B cell (primary cell): ENCODE data around the gene RPL23. TPM values are rescaled to one million over a fixed set of nuclear protein-coding genes. Genes with fewer than 3 reads are reported as not detected.
A peak's percentile ranks its signal among the peaks of the same experiment; 100 is the strongest.

ENCODE experiments used
- ATAC-seq: fragments of 200-7000 bp; cut with Tn5 transposase; one replicate; pipeline ENCODE4 v1.10.0; 2021; ENCODE audit warnings: low read depth, mild to moderate bottlenecking, moderate number of reproducible peaks, moderate library complexity
- CTCF ChIA-PET: fragments of 350-600 bp; sonication (Branson Sonifier 250); formaldehyde crosslinking; loops from one replicate; lab custom pipeline; 2021; ENCODE audit warnings: antibody characterized with exemption, inconsistent platforms; lab: Charles Lee
- POLR2A ChIA-PET: fragments of 350-600 bp; sonication (Branson Sonifier 250); formaldehyde crosslinking; loops from one replicate; lab custom pipeline; 2021; ENCODE audit warnings: antibody characterized with exemption; lab: Charles Lee
- DNase-seq: peaks from one replicate; pipeline ENCODE4 v3.0.0; 2013
- H2AFZ ChIP-seq: 2 replicates; pipeline ENCODE4 v1.6.1; 2012; ENCODE audit warnings: mild to moderate bottlenecking, low read depth, low read length; ENCODE audit not compliant: insufficient read depth, poor library complexity, severe bottlenecking
- H3K27ac ChIP-seq, 2 donors: 1 replicate in 1 of 2; 2 replicates in 1 of 2; pipeline ENCODE4 v1.5.1; 2012 to 2013; ENCODE audit warnings: low read length in 2 of 2, mild to moderate bottlenecking in 2 of 2, moderate library complexity in 1 of 2
- H3K27me3 ChIP-seq, 4 experiments: fragments of 200-600 bp in 1 of 4; sonication (generic) in 1 of 4; replicated peaks in 1 of 4; 1 replicate in 2 of 4; 2 replicates in 2 of 4; pipeline versions ENCODE4 v1.6.1 to v1.7.0; 2013 to 2016; ENCODE audit warnings: low read length in 3 of 4, mild to moderate bottlenecking in 2 of 4, mixed read lengths in 1 of 4, moderate library complexity in 1 of 4; ENCODE audit not compliant: insufficient read depth in 4 of 4, control insufficient read depth in 3 of 4; ENCODE audit errors: control extremely low read depth in 1 of 4
- H3K36me3 ChIP-seq, 2 experiments: replicated peaks in 1 of 2; 1 replicate in 1 of 2; 2 replicates in 1 of 2; pipeline versions ENCODE4 v1.6.1 to v1.7.1; 2013; ENCODE audit warnings: low read length in 1 of 2; ENCODE audit not compliant: insufficient read depth in 2 of 2, control insufficient read depth in 1 of 2; ENCODE audit errors: control extremely low read depth in 1 of 2, extremely low read depth in 1 of 2
- H3K4me1 ChIP-seq, 2 donors: fragments of 200-600 bp in 1 of 2; sonication (generic) in 1 of 2; 1 replicate in 1 of 2; 2 replicates in 1 of 2; pipeline versions ENCODE4 v1.5.1 to v1.6.1; 2013 to 2017; ENCODE audit warnings: low read length in 2 of 2; ENCODE audit not compliant: control insufficient read depth in 2 of 2, insufficient read depth in 2 of 2
- H3K4me2 ChIP-seq: replicated peaks from 2 replicates; pipeline ENCODE3; 2012; ENCODE audit warnings: mild to moderate bottlenecking, low read depth, low read length; ENCODE audit not compliant: poor library complexity, severe bottlenecking
- H3K4me3 ChIP-seq, 5 experiments: fragments of 200-600 bp in 1 of 5; sonication (generic) in 1 of 5; 1 replicate in 3 of 5; 2 replicates in 2 of 5; pipeline versions ENCODE4 v1.5.1 to v1.7.0; 2011 to 2016; ENCODE audit warnings: low read length in 4 of 5, mild to moderate bottlenecking in 4 of 5, low read depth in 2 of 5, control low read depth in 1 of 5, moderate library complexity in 1 of 5; ENCODE audit not compliant: insufficient read depth in 1 of 5; ENCODE audit errors: control extremely low read depth in 1 of 5, extremely low read depth in 1 of 5
- H3K79me2 ChIP-seq: fragments of 200-600 bp; sonication (generic); one replicate; pipeline ENCODE4 v1.6.0; 2016; ENCODE audit warnings: low read length; ENCODE audit not compliant: control insufficient read depth, insufficient read depth
- H3K9ac ChIP-seq: fragments of 200-600 bp; sonication (generic); 2 replicates; pipeline ENCODE4 v1.6.1; 2017; ENCODE audit warnings: mild to moderate bottlenecking, low read length, moderate library complexity
- H3K9me3 ChIP-seq, 3 donors: one replicate each; pipeline versions ENCODE4 v1.6.1 to v1.7.1; 2013; ENCODE audit warnings: low read length in 2 of 3; ENCODE audit not compliant: control insufficient read depth in 2 of 3, insufficient read depth in 1 of 3; ENCODE audit errors: control extremely low read depth in 1 of 3
- H4K20me1 ChIP-seq: 2 replicates; pipeline ENCODE4 v1.6.0; 2012; ENCODE audit warnings: mild to moderate bottlenecking, low read length; ENCODE audit not compliant: insufficient read depth, control insufficient read depth, poor library complexity, severe bottlenecking
- H3K27ac Mint-ChIP-seq: one replicate; pipeline ENCODE4 v1.8.0; 2021; ENCODE audit warnings: mixed read lengths
- H3K27me3 Mint-ChIP-seq: one replicate; pipeline ENCODE4 v1.8.0; 2021; ENCODE audit warnings: mixed read lengths
- H3K4me1 Mint-ChIP-seq: one replicate; pipeline ENCODE4 v1.8.0; 2021; ENCODE audit warnings: mixed read lengths
- H3K4me3 Mint-ChIP-seq: one replicate; pipeline ENCODE4 v1.8.0; 2021; ENCODE audit warnings: mixed read lengths
- H3K9me3 Mint-ChIP-seq: one replicate; pipeline ENCODE4 v1.8.0; 2022; ENCODE audit warnings: mixed read lengths; ENCODE audit not compliant: insufficient read depth
- EZH2 ChIP-seq: IDR thresholded peaks from 2 replicates; pipeline ENCODE4 v1.6.1; 2012; ENCODE audit warnings: borderline replicate concordance, low read depth, mild to moderate bottlenecking, moderate library complexity, low read length; ENCODE audit not compliant: insufficient read depth, poor library complexity, severe bottlenecking
- WGBS: methylation state at CpG from one replicate; pipeline ENCODE4 v1.1.5; 2013; ENCODE audit warnings: missing lambda C conversion rate; ENCODE audit not compliant: insufficient coverage; 5-methylcytosine and 5-hydroxymethylcytosine counted together
- intact Hi-C: fragments of 100-400 bp; cut with micrococcal nuclease; formaldehyde crosslinking; loops from one replicate; pipeline ENCODE4 v1.10.0; 2022
- polyA minus RNA-seq: library from RNA; depleted of rRNA, polyadenylated mRNA; stranded (reverse); fragments of >200 nt; gene quantifications from 2 replicates; pipeline ENCODE4 v1.2.3, GENCODE V29; 2012
- polyA plus RNA-seq: library from polyadenylated mRNA; depleted of rRNA; stranded (reverse); fragments of >200 nt; gene quantifications from 2 replicates; pipeline ENCODE4 v1.2.3, GENCODE V29; 2012
- total RNA-seq, 2 donors: library from RNA; stranded (reverse); fragments of 120-200 nt in 1 of 2; gene quantifications; 1 replicate in 1 of 2; 2 replicates in 1 of 2; pipeline versions ENCODE4 v1.2.3 to v1.2.4, GENCODE V29; 2013 to 2022
- TF ChIP-seq, protein P1 (sequence below): fragments of 200-600 bp; IDR thresholded peaks from one replicate; pipeline ENCODE4 v1.8.0; 2022; ENCODE audit warnings: antibody characterized with exemption, mild to moderate bottlenecking

RPL23 gene
- 1,692 and 1,753 TPM in 2 replicates for total RNA-seq
- 3,898 TPM for total RNA-seq (2013)
- 2,282 and 3,005 TPM in 2 replicates for polyA plus RNA-seq
- polyA minus RNA-seq, result 804 and 867 TPM in 2 replicates

DNA sequence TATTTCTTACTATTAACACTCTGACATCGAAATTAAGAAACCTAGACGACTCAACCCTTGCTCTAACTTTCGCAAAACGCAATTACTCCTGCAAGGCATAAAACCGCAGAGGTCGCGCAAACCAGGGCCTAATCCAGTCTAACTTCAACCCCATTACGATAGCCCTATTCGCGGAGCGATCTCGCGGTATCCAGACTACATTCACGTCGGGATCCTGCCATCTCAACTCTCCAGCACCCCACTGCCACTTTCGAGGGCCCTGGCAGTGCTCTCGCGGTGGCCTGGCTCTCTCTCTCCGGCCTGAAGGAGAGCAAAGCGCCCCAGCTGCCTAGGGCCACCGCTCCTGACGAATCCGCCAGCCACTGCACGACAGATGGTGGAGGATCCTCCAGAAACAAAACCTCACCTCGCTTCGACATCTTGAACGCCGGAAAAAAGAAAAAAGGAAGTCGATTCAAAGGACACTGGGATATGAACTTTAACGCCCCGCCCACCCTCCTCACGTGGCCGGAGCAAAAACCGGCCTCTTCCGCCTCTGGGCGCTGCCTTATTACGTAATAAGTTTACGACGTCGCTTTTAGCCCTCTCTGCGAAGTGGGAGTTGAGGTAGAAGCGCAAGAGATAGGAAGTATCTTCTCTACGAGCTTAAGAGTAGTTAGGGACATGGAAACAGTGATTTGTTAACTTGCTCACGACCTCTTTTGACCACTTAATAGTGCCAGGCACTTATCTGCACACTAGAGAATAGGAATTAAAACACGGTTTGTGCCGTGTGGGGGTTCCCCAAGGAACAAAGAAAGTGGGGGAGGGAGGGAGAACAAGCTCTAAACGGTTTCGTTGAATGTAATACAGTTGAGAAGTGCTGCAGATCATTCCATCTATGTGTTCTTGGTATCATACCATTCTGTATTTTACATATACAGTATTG lies at the start of gene RPL23:
RPL23 (minus strand) TSS at position 430 of the 928 bp plus-strand sequence; CDS start at position 419, 11 bp downstream.
- TF ChIP-seq EZH2, result no peak
- TF ChIP-seq, protein P1, sequence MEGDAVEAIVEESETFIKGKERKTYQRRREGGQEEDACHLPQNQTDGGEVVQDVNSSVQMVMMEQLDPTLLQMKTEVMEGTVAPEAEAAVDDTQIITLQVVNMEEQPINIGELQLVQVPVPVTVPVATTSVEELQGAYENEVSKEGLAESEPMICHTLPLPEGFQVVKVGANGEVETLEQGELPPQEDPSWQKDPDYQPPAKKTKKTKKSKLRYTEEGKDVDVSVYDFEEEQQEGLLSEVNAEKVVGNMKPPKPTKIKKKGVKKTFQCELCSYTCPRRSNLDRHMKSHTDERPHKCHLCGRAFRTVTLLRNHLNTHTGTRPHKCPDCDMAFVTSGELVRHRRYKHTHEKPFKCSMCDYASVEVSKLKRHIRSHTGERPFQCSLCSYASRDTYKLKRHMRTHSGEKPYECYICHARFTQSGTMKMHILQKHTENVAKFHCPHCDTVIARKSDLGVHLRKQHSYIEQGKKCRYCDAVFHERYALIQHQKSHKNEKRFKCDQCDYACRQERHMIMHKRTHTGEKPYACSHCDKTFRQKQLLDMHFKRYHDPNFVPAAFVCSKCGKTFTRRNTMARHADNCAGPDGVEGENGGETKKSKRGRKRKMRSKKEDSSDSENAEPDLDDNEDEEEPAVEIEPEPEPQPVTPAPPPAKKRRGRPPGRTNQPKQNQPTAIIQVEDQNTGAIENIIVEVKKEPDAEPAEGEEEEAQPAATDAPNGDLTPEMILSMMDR, result no peak
- Histone ChIP-seq H3K4me2 (peak within 1 kb of the TSS; percentile 78), H3K9me3 (no peaks in the 10 kb centered on the region), H3K4me3 (peak within 1 kb of the TSS; percentile 70 to 99 (median 73)), H4K20me1 (peaks cover 17% of the 10 kb centered on the region), H3K27me3 (no peaks in the 10 kb centered on the region), H3K27ac (peak within 1 kb of the TSS; percentile 92), H3K4me1 (peaks cover 23 to 27% of the 10 kb centered on the region in 2 donors), H2AFZ (peak within 1 kb of the TSS; percentile 75), H3K36me3 (peaks cover 15 to 42% of the 10 kb centered on the region in 2 experiments), H3K79me2 (peaks cover 20% of the 10 kb centered on the region), H3K9ac (peak within 1 kb of the TSS; percentile 78)
- ChIA-PET CTCF (interaction anchor here (0.7 to 3.1 kb wide), 9 partner anchors 10 to 382 kb away, joined by 3 to 50 read pairs (median 4); partner anchors contain the start of genes CWC25, LASP1 and LASP1NB), POLR2A (interaction anchor here (0.5 to 2.6 kb wide), 16 partner anchors 10 to 608 kb away, joined by 3 to 91 read pairs (median 5); partner anchors contain the start of genes CDK12, CWC25, LASP1 and MLLT6)
- H3K27ac Mint-ChIP-seq, result peak within 1 kb of the TSS; percentile 100
- ATAC-seq (peak; percentile 91), DNase-seq (peak; percentile 98)
- WGBS, result under 1% methylated on average over 36 of the region's 48 CpGs
- peaks cover 41% of the 10 kb centered on the region for H3K4me1 Mint-ChIP-seq
- intact Hi-C loops, result loop anchor here (1.0 to 5.0 kb wide), 6 partner anchors 10 to 299 kb away; partner anchors contain the start of genes CWC25, PIP4K2B, PLXDC1 and PSMB3
- H3K4me3 Mint-ChIP-seq, result peak within 1 kb of the TSS; percentile 98
- no peaks in the 10 kb centered on the region for H3K9me3 Mint-ChIP-seq
- no peaks in the 10 kb centered on the region for H3K27me3 Mint-ChIP-seq
